Fibroblast of pulmonary artery (primary cell): ENCODE measurements around the gene SF3B4.

Experiments used
- DNase-seq: peaks from one replicate; pipeline ENCODE4 v3.0.0-alpha.2; 2010; ENCODE audit warnings: low read depth
- H3K4me3 ChIP-seq: replicated peaks from 2 replicates; pipeline ENCODE4 v1.5.1; 2011; ENCODE audit warnings: low read depth, mild to moderate bottlenecking, control low read depth, low read length, moderate library complexity
- CTCF ChIP-seq: IDR thresholded peaks from 2 replicates; pipeline ENCODE4 v1.5.1; 2011; ENCODE audit warnings: mild to moderate bottlenecking, control low read depth, low read length, inconsistent platforms; ENCODE audit errors: missing control alignments

The SF3B4 gene

GRCh38 chr1:149925751-149926150 is 1.9 kb downstream of the SF3B4 start:
- no peak overlapping the region for H3K4me3 ChIP-seq
- DNase-seq: no peak
- TF ChIP-seq CTCF: no peak

- no peak for DNase-seq
- no peak overlapping the region for H3K4me3 ChIP-seq
- TF ChIP-seq CTCF: no peak
Measured at GRCh38 chr1:149925345-149925744, 2.3 kb downstream of the SF3B4 start.

- no peak overlapping the region for H3K4me3 ChIP-seq
- TF ChIP-seq CTCF: no peak
- DNase-seq: no peak
Measured at GRCh38 chr1:149923626-149924025, 4.0 kb downstream of the SF3B4 start.

GRCh38 chr1:149917571-149918144 is 9.9 kb downstream of the SF3B4 start, which contains the start of gene SV2A:
Gene SV2A (minus strand): TSS chr1:149917844. CDS start chr1:149913840, 4,004 bp downstream.
- peak; percentile 63 for DNase-seq
- no peak for TF ChIP-seq CTCF
- H3K4me3 ChIP-seq: peak within 1 kb of the TSS; percentile 72

GRCh38 chr1:149916898-149917252 is 10.7 kb downstream of the SF3B4 start:
- DNase-seq: no peak
- peak overlapping the region; percentile 72 for H3K4me3 ChIP-seq
- no peak for TF ChIP-seq CTCF

- DNase-seq: no peak
- no peak for TF ChIP-seq CTCF
- H3K4me3 ChIP-seq: peak overlapping the region; percentile 72
Measured at GRCh38 chr1:149916193-149916897, 11.3 kb downstream of the SF3B4 start.
